ENCODE data around the gene PHYKPL. TPM values are rescaled to one million over a fixed set of nuclear protein-coding genes. Genes with fewer than 3 reads are reported as not detected.

Gene PHYKPL
- total RNA-seq, 2 experiments from 2014 or later = 60.4 to 62.1 TPM

GRCh38 chr5:178208540-178209227, 23.9 kb downstream of the PHYKPL start:
- Mint-ChIP-seq H3K27ac (peak overlapping the region; percentile 68), H3K9me3 (no peaks in the 10 kb centered on the region), H3K4me3 (no peak overlapping the region), H3K36me3 (ENCODE audit: low read depth) (peaks cover 74% of the 10 kb centered on the region), H3K27me3 (peaks cover 2% of the 10 kb centered on the region), H3K4me1 (ENCODE audit: low read depth) (peaks cover 35% of the 10 kb centered on the region)
- ATAC-seq = no peak
- DNase-seq = no peak
- intact Hi-C loops (cut with micrococcal nuclease) = no loop called here
- TF ChIP-seq CTCF (IDR thresholded peaks at IDR 0.05) = peak; percentile 33
- CTCF ChIA-PET = no interaction called here
- POLR2A ChIA-PET = interaction anchor here (1.3 to 16.9 kb wide), 3 partner anchors 7 to 25 kb away, joined by 4 to 431 read pairs (median 114); partner anchors contain the start of gene PHYKPL

DNA sequence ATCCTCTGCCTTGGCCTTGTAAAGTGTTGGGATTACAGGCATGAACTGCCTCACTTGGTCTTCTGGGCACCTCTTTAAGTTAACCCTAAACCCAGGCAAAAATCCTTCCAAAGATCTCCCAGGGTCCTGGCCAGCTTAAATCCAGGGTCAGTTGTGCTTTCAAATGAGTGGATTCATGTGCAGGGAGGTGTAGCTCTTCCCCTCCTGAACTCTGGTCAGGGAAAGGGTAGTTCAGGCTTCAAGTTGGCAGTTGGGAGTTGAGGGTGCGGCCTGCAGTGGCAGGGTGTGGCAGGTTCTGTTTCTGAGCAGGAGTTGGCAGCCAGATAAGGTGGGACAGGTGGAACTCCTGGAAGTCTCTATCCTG, 24.7 kb downstream of the PHYKPL start:
- ATAC-seq = no peak
- no peaks in the 10 kb centered on the region for H3K9me3 Mint-ChIP-seq
- intact Hi-C loops (cut with micrococcal nuclease) = no loop called here
- H3K4me1 Mint-ChIP-seq (ENCODE audit: low read depth) = peaks cover 36% of the 10 kb centered on the region
- peak overlapping the region; percentile 86 for H3K4me3 Mint-ChIP-seq
- peaks cover 2% of the 10 kb centered on the region for H3K27me3 Mint-ChIP-seq
- ChIA-PET POLR2A (interaction anchor here (3.0 to 16.9 kb wide), 3 partner anchors 8 to 26 kb away, joined by 23 to 431 read pairs (median 114); partner anchors contain the start of gene PHYKPL), CTCF (no interaction called here)
- peaks cover 67% of the 10 kb centered on the region for H3K36me3 Mint-ChIP-seq (ENCODE audit: low read depth)
- no peak for DNase-seq
- no peak for TF ChIP-seq CTCF (IDR thresholded peaks at IDR 0.05)
- peak overlapping the region; percentile 86 for H3K27ac Mint-ChIP-seq

- ChIA-PET POLR2A (interaction anchor here (2.1 to 16.9 kb wide), 4 partner anchors 8 to 57 kb away, joined by 8 to 431 read pairs (median 68); partner anchors contain the start of gene PHYKPL), CTCF (no interaction called here)
- no peaks in the 10 kb centered on the region for H3K9me3 Mint-ChIP-seq
- H3K27ac Mint-ChIP-seq = peak overlapping the region; percentile 86
- H3K4me1 Mint-ChIP-seq (ENCODE audit: low read depth) = peaks cover 38% of the 10 kb centered on the region
- intact Hi-C loops (cut with micrococcal nuclease) = no loop called here
- TF ChIP-seq CTCF (IDR thresholded peaks at IDR 0.05) = no peak
- ATAC-seq = no peak
- DNase-seq = no peak
- peaks cover 2% of the 10 kb centered on the region for H3K27me3 Mint-ChIP-seq
- H3K36me3 Mint-ChIP-seq (ENCODE audit: low read depth) = peaks cover 65% of the 10 kb centered on the region
- H3K4me3 Mint-ChIP-seq = peak overlapping the region; percentile 86
These were observed 25.3 kb downstream of the PHYKPL start for GRCh38 chr5:178207183-178207916.

DNA sequence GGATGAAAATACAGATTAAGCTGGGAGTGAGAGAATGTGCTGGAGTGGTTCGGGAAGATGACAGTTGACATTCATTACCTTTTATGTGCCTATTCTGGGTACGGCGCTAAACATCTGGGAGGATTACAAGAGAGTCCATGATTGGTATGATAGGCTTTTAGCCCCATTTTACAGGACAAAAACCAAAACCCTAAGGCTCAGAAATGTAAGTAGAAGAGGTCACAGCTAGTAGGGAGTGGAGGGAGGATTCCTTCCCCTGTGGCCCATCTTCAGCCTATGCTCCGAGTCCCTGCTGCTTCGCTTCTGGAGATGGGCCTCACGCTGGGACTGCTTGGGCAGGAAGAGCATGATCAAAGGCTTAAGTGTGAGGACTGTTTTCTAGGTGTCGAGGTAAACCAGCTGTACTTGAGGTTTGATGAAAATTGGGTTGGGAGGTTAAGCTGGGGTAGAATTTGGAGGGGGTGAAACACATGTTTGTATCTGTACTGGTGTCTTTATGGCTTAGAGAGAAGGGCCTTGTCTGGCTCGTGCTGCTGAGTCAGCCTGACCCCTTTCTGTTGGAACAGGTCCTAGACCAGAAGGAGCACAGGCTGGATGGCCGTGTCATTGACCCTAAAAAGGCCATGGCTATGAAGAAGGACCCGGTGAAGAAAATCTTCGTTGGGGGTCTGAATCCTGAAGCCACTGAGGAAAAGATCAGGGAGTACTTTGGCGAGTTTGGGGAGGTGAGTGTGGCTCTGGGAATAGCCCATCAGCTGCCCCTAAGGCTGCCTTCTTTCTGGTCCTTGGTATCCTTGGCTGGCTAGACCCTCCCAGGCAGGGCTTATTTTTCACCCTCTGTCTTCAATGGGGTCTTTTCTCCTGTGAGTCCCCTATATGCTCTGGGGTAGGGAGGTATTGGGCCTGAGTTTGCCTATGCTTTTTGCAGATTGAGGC, 26.2 kb downstream of the PHYKPL start:
- CTCF ChIA-PET = interaction anchor here (0.9 kb wide), 1 partner anchor 131 kb away, joined by 6 read pairs; no protein-coding TSS in a partner anchor
- ATAC-seq = no peak
- TF ChIP-seq CTCF (IDR thresholded peaks at IDR 0.05) = no peak

More for the DNA sequence above, 26.2 kb downstream of the PHYKPL start:
- peak overlapping the region; percentile 86 for H3K27ac Mint-ChIP-seq
- DNase-seq = no peak
- peaks cover 60% of the 10 kb centered on the region for H3K36me3 Mint-ChIP-seq (ENCODE audit: low read depth)
- peak overlapping the region; percentile 86 for H3K4me3 Mint-ChIP-seq
- H3K4me1 Mint-ChIP-seq (ENCODE audit: low read depth) = peaks cover 43% of the 10 kb centered on the region
- POLR2A ChIA-PET = interaction anchor here (0.6 to 16.9 kb wide), 9 partner anchors 9 to 1426 kb away, joined by 3 to 431 read pairs (median 5); partner anchors contain the start of genes HNRNPH1 and PHYKPL
- intact Hi-C loops (cut with micrococcal nuclease) = no loop called here
- H3K27me3 Mint-ChIP-seq = peaks cover 2% of the 10 kb centered on the region
- H3K9me3 Mint-ChIP-seq = no peaks in the 10 kb centered on the region

All from activated CD8-positive, alpha-beta T cell treated with anti-CD3 and anti-CD28 coated beads for 36 hours (primary cell).